Astrocyte of the cerebellum (primary cell): ENCODE data around the gene UGT1A8.

ENCODE experiments used
- DNase-seq: peaks from one replicate; pipeline ENCODE4 v3.0.0-alpha.2; 2011; ENCODE audit warnings: low read depth
- H3K4me3 ChIP-seq: 2 replicates; pipeline ENCODE4 v1.5.1; 2011; ENCODE audit warnings: mild to moderate bottlenecking, low read depth, low read length, moderate library complexity
- CTCF ChIP-seq: IDR thresholded peaks from 2 replicates; pipeline ENCODE4 v1.5.1; 2012; ENCODE audit warnings: low read length, low read depth, moderate library complexity, mild to moderate bottlenecking; ENCODE audit errors: missing control alignments
- in situ Hi-C: cut with HindIII; loops from 2 replicates; pipeline ENCODE4 v1.10.0; 2017; ENCODE audit warnings: low sequenced_read_pairs

The UGT1A8 gene

GRCh38 chr2:233681521-233682099 lies 64.2 kb downstream of the UGT1A8 start, which contains the start of gene UGT1A7:
Gene UGT1A7, plus strand, starts transcription at chr2:233681901. Its CDS starts 37 bp downstream, at chr2:233681938.
- in situ Hi-C loops: no loop called here
- TF ChIP-seq CTCF: no peak
- no peak within 1 kb of the TSS for H3K4me3 ChIP-seq
- no peak for DNase-seq

- in situ Hi-C loops: no loop called here
- DNase-seq: no peak
- no peak for TF ChIP-seq CTCF
- H3K4me3 ChIP-seq: no peak overlapping the region
These were observed 67.2 kb downstream of the UGT1A8 start for GRCh38 chr2:233684640-233685039.

- DNase-seq: no peak
- in situ Hi-C loops: no loop called here
- no peak overlapping the region for H3K4me3 ChIP-seq
- no peak for TF ChIP-seq CTCF
These were observed 69.5 kb downstream of the UGT1A8 start for GRCh38 chr2:233686928-233687327.

- TF ChIP-seq CTCF: no peak
- no peak overlapping the region for H3K4me3 ChIP-seq
- in situ Hi-C loops: no loop called here
- no peak for DNase-seq
These were observed 70.9 kb downstream of the UGT1A8 start for GRCh38 chr2:233688341-233688740.

GRCh38 chr2:233689031-233689430 lies 71.6 kb downstream of the UGT1A8 start:
- DNase-seq: no peak
- TF ChIP-seq CTCF: no peak
- no peak overlapping the region for H3K4me3 ChIP-seq
- in situ Hi-C loops: no loop called here

GRCh38 chr2:233689501-233689900 lies 72.1 kb downstream of the UGT1A8 start:
- in situ Hi-C loops: no loop called here
- H3K4me3 ChIP-seq: no peak overlapping the region
- no peak for TF ChIP-seq CTCF
- DNase-seq: no peak
